ENCODE data around the gene SPDYE17.

DNA sequence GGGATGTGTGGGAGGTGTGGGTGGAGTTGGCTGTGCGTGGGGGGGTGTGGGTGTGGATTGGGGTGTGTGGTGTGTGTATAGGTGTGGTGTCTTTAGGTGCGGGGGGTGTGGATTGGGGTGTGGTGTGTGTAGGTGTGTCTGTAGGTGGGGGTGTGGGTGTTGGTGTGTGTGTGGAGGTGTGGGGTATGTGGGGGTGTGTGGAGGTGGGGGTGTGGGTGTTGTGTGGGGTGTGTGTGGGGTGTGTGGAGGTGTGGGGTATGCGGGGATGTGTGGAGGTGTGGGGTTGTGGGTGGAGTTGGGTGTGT is 33.9 kb downstream of the SPDYE17 start:
- TF ChIP-seq EZH2 (IDR thresholded peaks at IDR 0.05; ENCODE audit: low read depth, low read length, severe bottlenecking) (no peak), SIN3A (conservative IDR thresholded peaks at IDR 0.05 in 1 of 2, IDR thresholded peaks at IDR 0.05 in 1 of 2; ENCODE audit: low read depth in 1 of 2, low read length in 2 of 2) (no peak), JUND (IDR thresholded peaks at IDR 0.05; ENCODE audit: low read length) (no peak), POLR2A (IDR thresholded peaks at IDR 0.05; ENCODE audit: control extremely low read depth in 1 of 2, low read depth in 2 of 2, low read length in 2 of 2) (no peak)
- TF ChIP-seq, protein P1, sequence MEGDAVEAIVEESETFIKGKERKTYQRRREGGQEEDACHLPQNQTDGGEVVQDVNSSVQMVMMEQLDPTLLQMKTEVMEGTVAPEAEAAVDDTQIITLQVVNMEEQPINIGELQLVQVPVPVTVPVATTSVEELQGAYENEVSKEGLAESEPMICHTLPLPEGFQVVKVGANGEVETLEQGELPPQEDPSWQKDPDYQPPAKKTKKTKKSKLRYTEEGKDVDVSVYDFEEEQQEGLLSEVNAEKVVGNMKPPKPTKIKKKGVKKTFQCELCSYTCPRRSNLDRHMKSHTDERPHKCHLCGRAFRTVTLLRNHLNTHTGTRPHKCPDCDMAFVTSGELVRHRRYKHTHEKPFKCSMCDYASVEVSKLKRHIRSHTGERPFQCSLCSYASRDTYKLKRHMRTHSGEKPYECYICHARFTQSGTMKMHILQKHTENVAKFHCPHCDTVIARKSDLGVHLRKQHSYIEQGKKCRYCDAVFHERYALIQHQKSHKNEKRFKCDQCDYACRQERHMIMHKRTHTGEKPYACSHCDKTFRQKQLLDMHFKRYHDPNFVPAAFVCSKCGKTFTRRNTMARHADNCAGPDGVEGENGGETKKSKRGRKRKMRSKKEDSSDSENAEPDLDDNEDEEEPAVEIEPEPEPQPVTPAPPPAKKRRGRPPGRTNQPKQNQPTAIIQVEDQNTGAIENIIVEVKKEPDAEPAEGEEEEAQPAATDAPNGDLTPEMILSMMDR (IDR thresholded peaks at IDR 0.05; ENCODE audit: control extremely low read depth in 1 of 3, insufficient read depth in 1 of 3, low read depth in 1 of 3, low read length in 3 of 3), result no peak

Measured in H1 (cell line).